ENCODE results near the gene PDXK.

PDXK gene

DNA sequence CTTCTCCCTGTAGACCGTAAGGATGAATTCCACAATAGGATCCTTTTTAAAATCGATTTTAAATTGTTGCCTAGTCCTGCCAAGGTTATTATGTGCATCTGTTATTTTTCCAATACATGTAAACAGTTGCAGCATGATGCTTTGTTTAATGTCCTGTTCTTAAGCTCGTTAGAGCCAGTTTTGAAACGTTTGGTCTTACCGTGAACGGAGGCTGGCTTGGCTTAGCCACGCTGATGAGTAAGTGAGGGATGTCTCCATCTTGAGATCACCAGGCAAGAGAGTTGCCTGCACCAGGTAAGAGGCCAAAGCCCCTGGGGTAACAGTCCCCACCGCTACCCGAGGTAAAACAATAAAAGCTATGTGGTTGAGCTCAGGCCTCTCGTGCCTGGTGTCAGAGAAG is 39.9 kb downstream of the PDXK start:
- DNase-seq (ENCODE audit: low read depth in 2 of 2): no peak
- TF ChIP-seq, protein P1, sequence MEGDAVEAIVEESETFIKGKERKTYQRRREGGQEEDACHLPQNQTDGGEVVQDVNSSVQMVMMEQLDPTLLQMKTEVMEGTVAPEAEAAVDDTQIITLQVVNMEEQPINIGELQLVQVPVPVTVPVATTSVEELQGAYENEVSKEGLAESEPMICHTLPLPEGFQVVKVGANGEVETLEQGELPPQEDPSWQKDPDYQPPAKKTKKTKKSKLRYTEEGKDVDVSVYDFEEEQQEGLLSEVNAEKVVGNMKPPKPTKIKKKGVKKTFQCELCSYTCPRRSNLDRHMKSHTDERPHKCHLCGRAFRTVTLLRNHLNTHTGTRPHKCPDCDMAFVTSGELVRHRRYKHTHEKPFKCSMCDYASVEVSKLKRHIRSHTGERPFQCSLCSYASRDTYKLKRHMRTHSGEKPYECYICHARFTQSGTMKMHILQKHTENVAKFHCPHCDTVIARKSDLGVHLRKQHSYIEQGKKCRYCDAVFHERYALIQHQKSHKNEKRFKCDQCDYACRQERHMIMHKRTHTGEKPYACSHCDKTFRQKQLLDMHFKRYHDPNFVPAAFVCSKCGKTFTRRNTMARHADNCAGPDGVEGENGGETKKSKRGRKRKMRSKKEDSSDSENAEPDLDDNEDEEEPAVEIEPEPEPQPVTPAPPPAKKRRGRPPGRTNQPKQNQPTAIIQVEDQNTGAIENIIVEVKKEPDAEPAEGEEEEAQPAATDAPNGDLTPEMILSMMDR (IDR thresholded peaks at IDR 0.05; ENCODE audit: low read depth, low read length): no peak
- no peak overlapping the region for H3K4me3 ChIP-seq (replicated peaks in 1 of 2; ENCODE audit: low read depth in 2 of 2, low read length in 2 of 2)

DNA sequence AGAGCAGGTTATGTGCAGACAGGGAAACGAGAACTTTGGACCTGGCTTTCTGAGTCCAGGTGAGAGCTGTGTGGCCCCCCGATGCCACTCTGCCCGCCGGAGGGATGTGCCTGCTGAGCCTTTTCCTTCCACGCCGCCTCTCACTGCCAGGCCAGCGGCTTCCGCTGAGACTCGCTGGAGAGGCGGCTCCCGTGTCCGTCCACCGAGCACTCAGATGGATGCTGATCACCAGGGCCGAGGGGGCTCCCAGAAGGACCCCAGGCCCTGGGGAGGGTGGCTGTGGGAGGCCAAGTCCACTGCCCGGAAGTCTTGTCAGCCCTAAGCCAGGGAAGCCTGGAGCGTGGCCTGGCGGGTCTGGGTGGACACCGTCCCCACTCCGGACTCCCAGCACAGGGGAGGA is 40.7 kb downstream of the PDXK start:
- no peak overlapping the region for H3K4me3 ChIP-seq (replicated peaks in 1 of 2; ENCODE audit: low read depth in 2 of 2, low read length in 2 of 2)
- TF ChIP-seq, protein P1 (IDR thresholded peaks at IDR 0.05; ENCODE audit: low read depth, low read length): no peak
- DNase-seq (ENCODE audit: low read depth in 2 of 2): no peak

DNA sequence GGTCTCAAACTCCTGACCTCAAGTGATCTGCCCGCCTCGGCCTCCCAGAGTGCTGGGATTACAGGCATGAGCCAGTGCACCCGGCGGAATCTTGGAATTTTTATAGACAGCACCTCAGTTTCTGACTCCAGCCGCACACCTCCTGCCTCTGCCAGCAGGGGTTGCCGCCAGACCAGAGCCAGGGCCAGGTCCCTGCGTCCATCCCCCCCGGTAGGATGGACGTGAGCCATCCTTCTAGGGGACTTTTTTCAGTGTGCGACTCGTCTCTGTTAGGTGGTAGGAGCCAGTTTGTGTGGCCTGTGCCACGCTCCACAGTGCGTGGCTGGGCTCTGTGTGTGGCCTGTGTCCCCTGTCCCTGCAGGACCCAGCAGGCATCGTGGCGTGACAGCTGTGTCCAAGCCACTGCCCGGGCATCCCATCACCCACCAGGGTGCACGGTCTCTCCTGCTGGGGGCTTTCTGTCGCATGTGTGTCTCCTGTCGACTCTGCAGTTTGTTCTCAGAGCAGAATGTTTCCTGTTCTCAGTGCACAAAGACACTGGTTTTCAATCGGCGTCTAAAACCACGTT is 41.5 kb downstream of the PDXK start:
- TF ChIP-seq, protein P1 (IDR thresholded peaks at IDR 0.05; ENCODE audit: low read depth, low read length): no peak
- DNase-seq (ENCODE audit: low read depth in 2 of 2): no peak
- no peak overlapping the region for H3K4me3 ChIP-seq (replicated peaks in 1 of 2; ENCODE audit: low read depth in 2 of 2, low read length in 2 of 2)

DNA sequence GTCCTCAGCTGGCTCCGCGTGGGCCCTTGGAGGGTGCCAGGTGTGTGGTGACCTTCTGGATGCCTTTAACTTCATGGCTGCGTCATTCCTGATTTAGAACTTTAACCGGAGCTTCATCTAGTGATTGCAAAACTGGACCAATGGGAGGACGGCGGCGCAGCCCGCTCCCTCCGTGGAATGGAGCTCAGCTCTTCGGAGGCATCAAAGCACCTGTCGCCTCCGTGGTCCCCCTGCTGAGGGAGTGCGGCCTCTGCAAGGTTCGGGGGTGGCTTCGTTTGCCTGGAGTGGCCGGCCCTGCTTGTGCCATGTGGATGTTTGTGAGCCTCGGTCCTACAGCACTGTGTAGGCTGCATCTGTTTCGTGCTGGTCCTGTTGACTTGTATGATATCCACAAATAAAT is 43.0 kb downstream of the PDXK start:
- no peak overlapping the region for H3K4me3 ChIP-seq (replicated peaks in 1 of 2; ENCODE audit: low read depth in 2 of 2, low read length in 2 of 2)
- DNase-seq (ENCODE audit: low read depth in 2 of 2): no peak
- TF ChIP-seq, protein P1 (IDR thresholded peaks at IDR 0.05; ENCODE audit: low read depth, low read length): no peak

DNA sequence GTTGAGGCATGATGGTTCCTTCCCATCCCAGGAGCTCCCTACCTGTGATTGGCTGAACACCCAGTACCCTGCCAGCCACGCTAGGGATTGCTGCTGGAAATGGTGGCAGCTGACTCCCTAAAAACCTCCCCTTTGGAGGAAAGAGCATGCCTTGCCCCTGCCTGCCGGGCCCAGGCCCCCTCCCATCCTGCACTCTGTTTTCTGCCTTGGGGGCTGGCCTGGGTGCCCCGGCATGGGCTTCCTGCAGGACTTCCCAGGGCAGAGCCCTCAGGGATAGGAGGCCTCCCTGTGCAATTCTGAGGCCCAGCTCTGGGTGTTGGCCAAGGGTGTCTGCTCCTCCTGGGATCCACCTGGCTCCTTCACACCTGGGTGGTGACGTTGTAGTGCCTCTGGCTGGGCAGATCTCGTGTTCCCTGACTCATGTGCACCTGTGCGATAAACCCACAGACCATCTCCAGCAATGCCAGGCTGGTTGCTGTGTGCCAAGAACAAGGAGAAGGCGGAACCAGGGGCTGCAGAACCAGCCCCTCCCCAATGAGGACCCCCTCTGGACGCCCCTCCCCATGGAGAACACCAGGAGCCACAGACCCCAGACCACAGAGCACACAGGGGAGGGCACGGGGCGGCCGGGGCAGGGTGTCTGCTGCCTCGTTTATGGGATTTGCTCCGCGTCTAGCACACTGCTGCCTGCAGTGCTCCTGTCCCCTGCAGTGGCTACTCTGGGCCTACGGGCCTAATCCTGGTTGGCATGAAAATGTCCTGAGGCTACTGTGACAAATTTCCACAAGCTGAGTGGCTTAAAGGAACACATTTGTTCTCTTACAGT is 43.6 kb downstream of the PDXK start:
- TF ChIP-seq, protein P1 (IDR thresholded peaks at IDR 0.05; ENCODE audit: low read depth, low read length): no peak
- DNase-seq (ENCODE audit: low read depth in 2 of 2): no peak
- no peak overlapping the region for H3K4me3 ChIP-seq (replicated peaks in 1 of 2; ENCODE audit: low read depth in 2 of 2, low read length in 2 of 2)

DNA sequence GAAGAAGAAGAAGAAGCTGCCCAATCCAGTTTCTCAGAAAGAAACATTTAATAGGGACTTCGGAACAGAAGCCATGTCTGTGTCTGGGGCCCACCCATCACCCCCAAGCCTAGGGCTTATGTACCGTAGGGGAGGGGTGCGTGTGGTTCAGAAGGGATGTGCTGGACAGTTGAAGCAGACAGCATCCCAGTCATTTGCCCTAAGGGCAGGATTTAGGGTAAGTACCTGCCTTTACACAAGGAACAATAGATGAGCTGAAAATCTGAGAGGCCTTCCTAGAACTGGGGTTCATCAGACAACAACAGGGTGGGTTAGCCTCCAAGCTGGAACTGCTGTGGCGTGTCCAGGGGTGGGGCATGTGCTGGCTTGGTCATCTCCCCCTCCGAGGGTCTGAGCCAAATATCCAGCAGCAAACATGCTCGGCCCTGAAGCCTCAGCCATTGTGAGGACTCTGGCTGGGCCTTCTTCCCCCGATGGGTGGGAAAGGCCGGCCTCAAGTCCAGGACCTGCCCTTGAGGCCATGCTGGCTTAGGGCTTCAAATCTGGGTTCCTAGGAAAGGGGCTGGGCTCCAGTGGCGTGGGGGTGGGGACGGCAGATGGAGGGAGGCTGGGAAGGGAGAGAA is 45.1 kb downstream of the PDXK start:
- no peak for DNase-seq (ENCODE audit: low read depth in 2 of 2)
- no peak overlapping the region for H3K4me3 ChIP-seq (replicated peaks in 1 of 2; ENCODE audit: low read depth in 2 of 2, low read length in 2 of 2)
- TF ChIP-seq, protein P1 (IDR thresholded peaks at IDR 0.05; ENCODE audit: low read depth, low read length): no peak

Data from cardiac fibroblast (primary cell).